HG02943 (cell line): Measurements from ENCODE around the gene RASSF5.

Experiments
- ATAC-seq: cut with Tn5 transposase; IDR thresholded peaks from one replicate; pipeline ENCODE4 v1.9.1; 2021; ENCODE audit warnings: mild to moderate bottlenecking, low read depth, moderate library complexity; ENCODE audit not compliant: unreplicated experiment

Gene RASSF5

DNA sequence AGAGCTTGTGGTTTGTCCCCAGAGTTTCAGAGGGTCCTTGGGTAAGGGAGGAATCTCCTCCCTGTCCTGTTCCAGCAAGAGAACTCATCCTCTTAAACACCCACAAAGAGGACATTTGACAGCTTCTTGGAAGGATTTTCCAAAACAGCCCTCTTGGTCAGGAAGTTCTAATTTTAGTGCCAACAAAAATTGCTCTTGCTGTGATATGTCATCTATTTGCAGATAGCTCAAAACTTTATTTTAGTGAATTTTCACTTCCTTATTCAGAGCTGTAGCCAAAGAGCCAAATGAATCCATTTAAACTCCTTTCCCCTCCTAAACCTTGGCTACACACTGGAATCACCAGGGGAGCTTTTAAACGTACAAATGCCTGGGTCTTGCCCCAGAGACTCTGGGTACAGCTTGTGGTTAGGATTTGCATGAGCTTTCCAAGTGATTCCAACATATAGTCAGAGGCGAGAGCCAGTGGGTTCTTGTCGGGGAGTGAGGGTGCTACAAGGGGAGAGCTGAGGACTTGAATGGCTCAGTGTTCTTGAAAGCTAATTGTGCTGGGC is 11.8 kb upstream of the RASSF5 start:
- no peak for ATAC-seq

DNA sequence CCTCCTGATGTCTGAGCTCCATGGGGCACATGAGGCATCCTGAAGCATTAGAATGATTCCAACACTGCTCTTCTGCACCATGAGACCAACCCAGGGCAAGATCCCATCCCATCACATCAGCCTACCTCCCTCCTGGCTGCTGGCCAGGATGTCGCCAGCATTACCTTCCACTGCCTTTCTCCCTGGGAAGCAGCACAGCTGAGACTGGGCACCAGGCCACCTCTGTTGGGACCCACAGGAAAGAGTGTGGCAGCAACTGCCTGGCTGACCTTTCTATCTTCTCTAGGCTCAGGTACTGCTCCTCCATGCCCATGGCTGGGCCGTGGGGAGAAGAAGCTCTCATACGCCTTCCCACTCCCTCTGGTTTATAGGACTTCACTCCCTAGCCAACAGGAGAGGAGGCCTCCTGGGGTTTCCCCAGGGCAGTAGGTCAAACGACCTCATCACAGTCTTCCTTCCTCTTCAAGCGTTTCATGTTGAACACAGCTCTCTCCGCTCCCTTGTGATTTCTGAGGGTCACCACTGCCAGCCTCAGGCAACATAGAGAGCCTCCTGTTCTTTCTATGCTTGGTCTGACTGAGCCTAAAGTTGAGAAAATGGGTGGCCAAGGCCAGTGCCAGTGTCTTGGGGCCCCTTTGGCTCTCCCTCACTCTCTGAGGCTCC is 11.1 kb upstream of the RASSF5 start:
- peak; percentile 55 for ATAC-seq

DNA sequence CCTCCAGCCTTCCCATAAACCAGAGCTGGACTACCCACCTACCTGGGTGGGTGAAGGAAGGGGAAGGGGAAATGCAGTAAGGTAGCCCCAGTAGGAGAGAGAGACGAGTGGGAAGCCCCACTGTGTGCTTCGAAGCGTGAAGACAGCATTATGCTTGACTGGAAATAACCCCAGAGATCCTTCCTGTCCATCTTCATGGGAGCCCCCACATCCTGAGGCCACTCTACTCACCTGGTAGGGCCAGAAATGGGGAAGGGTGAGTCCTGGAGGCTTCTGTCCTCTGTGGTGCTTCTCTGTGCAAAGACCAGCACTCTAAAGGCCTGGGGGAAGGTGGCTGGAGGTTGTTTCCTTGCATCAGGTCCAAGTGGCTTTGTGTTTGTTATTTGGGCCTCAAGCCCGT is 10.0 kb upstream of the RASSF5 start:
- no peak for ATAC-seq

DNA sequence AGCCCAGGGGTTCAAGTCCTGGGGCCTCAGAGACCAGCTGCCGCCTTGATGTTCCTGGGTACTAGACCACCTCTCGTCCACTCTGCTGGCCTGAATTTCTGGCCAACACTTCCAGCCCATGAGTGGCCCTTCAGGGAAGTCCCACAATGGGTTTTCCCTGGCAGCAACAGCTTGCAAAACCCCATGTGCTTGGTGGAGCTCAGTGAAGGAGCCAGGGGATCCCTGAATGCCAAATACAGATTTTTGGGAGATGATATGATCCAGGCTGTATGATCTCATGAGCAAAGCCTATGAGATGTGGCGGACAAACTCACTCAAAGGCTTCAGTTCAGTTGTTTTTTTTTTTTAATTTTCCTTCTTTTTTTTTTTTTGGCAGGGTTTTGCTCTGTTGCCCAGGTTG is 9.6 kb upstream of the RASSF5 start:
- ATAC-seq: no peak

DNA sequence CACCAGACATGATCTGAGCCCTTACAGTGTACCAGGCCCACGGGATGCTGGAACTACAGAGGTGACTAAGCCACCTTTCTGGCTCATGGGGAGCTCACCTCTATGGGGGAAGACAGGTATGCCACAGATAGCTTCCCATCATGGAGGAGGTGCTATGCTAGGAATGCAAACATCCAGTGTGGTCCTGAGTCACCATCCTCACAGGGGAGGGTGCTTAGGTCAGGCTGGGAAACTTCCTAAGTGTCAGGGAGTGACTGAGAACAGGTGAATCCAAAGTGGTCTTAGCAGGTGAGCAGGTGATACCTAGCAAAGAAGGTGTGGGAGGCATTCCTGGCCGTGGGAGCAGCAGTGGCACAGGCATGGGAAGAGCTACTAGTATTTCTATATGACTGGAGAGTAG is 8.6 kb upstream of the RASSF5 start:
- ATAC-seq: no peak

DNA sequence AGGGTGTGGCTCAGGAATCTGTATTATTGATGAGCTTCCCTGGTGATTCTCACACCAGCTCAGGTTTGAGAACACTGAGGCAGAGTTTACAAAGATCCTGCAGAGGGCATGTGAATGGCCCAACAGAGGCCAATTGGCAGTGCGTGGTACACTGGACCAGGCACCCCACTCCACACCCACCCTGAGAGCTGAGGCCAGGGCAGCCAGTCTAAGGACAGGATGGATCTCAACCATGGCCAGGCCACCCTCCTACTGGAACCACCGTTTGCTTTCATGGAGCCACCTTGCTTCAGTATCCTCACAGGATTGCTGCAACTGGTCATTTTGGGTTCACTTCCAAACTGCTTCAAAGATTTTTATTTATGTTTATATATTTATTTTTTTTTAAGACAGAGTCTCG is 7.3 kb upstream of the RASSF5 start:
- no peak for ATAC-seq

DNA sequence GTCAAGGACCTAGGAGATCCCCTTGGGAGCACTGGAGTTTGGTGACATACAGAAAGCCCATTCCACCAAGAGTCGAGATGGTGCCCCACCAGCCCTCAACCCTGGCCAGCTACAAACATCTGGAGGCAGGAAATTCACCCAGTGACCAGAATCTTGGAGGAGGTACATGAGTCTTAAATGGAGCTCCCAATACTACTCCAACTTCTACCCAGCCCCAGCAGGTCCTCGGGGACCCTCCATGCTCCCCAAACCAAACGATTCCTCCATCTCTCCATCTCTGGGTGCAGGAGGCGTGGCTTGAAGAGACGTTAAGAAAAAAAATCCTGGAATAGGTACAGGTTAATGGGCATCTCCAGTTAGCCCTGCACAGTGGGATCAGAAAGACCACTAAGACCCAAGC is 5.5 kb upstream of the RASSF5 start:
- ATAC-seq: no peak

DNA sequence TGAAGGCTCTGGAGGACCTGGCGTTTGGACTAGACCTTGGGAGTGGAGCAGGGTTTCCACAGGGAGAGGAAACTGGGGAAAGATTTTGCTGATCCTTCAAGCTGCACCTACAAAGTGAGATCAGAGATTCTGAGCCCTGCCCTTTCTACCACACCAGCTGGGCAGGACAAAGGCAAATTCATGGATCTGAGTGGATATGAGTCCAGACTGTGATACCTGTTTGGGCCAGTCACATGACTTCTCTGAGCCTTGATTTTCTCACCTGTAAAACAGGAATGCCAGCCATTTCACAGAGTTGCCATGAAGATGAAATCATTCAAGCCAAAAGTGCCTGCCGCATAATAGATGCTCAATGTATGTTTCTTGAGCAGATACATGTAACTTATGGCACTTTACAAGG is 4.9 kb upstream of the RASSF5 start:
- ATAC-seq: no peak

DNA sequence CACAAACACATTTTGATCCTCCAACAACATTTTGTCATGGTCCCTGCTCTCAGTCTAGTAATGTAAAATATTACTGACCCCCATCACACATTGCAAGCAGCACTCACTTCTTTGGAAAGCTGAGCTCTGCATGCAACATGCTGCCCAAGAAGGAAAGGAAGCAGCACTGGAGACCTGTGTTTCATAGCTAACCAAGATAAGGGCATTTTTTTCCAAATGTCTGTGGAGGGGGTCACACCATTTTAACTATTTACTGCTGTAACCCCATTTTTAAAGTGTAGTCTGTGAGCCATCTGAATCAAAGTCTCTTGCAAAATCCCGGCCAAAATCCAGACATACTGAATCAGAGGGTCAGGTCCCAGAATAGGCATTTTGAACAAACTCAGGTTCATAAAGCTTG is 4.5 kb upstream of the RASSF5 start:
- ATAC-seq: no peak

DNA sequence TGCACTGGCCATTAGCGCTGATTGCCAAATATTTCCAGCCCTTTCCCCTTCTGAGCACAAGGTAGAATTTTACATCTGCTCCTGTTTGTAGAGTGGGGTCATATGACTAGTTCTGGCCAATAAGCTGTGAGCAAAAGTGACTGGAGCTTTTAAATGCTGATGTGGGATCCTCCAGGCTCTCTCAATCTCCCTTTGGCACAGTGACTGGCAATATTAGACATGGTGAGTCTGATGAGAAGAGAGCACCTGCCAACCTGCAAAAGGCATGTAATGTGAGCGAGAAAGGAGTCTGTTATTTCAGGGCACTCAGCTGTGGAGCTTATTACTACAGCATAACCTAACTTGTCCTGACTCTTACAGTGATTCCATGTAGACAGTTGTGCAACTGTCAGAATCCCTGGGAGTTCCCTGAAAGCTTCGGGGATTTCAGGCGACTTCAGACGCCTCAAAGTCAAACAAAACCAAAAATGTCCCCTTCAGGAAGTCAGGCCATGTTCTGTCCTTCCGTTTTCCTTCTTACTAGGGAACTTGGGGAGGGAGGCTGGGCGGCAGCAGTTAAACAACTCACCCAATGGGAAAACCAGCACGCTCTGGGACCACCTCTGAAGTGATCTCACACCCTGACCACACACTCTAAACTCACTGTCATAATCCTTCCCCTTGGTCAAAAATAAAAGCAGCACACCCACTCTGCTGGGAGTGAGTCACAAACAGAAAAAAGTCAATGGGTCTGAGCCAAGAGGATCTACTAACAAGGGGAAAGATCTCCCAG is 3.6 kb upstream of the RASSF5 start:
- no peak for ATAC-seq

DNA sequence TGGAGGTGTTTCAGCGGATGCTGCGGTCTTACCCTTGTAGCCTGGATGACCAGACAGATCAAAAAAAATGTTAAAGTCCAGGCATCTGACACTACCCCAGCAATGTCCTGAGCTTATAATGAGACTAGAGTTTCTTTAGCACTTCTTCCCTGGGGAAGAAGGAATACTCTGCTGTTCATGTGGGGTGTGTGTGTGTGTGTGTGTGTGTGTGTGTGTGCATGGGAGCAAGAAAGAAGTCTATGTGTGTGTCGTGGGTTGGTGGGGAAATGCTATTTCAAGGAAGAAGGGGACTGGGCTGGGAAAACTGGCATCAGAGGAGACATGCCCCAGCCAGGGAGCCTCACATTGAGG is 3.0 kb upstream of the RASSF5 start:
- ATAC-seq: no peak

DNA sequence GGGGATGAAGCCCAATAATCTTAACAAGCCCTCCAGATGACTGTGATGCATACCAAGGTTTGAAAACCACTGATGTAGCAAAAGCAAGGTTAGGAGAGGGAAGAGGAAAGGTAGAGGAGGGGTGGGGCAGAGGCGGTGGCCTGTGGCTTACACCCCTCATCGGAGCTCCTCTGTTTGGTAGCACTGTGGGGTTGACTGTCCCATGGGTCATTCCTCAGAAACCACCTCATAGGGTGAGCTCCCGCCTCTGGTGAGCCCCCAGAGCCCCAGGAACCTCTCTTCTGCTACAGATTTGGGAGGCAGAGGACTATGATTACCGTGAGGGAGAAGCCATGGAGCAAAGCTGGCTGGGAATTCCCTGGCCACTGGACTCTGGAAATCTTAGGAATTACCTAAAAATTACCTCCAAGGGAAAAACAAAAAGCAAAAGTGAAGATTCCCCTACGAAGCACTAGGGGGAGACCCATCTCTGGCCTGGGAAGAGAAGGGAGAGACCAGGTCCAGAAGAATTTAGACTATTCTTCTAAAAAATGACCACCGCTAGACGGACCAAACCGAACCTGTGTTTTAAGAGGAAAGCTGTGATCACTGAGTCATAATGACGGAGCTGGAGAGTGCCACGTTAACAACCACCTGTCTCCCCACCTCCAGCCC is 1.5 kb upstream of the RASSF5 start:
- ATAC-seq: no peak

DNA sequence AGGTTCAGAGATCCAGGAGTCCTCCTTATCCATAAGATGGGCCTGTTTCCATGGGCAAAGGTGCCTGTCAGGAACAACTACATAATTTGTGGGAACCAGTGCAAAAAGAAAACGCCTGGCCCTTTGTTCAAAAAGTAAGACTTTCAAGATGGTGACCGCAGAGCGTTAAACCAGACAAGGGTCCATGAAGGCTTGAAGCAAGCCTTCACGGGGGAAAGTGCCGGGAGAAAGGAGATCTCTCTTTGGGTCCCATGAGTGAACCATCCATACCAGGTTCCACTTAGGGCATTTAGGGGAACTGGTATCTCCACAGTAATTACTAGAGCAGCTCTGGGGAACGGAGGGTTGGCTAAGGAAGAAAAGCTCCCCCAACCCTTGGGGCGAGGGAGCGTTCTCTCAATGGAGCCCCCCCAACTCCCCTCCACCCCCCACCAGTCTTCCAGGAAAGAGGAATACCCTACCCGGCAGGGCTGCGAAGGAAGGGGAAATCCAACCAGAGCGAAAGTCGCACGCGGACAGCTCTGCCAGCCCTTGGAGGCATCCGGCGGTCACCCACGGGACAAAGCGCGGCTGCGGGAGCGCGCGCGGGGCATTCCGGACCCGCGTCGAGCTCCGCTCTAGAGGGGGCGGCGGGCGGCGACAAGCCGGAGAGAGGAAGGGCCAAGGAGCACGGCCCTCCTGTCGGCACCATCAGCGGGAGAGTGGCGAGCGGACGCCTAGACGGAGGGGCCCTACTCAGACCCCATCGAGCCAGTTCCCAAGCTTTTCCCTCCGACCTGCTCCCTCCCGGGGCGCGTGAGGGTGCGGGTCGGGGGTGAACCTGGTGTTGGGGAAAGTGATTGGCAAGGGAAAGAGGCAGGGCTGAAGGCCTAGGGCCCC is 687 bp upstream of the RASSF5 start:
- peak; percentile 7 for ATAC-seq

DNA sequence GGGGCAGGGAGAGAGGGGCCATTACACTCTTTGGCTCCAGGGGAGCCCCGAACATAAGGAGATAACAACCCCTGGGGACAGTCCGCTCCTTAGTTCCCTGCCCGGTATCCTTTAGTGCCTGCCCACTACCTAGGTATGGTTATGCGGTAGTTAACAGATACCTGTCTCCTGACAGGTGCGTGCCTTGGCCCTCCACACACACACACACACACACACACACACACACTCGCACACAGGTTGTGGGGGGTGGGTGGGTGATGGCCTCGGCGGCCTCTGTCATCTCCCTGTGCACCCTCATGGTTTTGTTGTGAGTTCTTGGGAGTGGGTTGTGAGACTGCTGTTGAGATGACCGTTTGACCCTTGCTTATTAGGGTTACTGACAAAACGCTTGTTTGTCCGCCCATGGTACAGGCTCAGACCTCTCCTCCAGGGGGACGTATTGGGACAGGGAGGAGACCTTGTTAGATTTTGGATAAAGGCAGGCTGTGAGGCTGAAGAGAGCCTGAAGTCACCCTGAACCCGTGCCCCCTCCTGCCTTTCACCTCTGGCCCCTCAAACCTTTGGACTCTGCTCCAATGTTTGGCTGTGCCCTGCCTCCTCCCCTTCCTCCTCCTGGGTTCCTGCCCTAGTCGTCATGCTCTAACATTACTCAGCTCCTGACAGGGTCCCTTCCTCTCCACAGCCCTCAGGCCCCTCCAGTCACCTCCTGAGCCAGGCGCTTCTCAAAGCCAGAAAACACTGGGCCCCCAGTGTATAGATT is 979 bp downstream of the RASSF5 start:
- no peak for ATAC-seq

DNA sequence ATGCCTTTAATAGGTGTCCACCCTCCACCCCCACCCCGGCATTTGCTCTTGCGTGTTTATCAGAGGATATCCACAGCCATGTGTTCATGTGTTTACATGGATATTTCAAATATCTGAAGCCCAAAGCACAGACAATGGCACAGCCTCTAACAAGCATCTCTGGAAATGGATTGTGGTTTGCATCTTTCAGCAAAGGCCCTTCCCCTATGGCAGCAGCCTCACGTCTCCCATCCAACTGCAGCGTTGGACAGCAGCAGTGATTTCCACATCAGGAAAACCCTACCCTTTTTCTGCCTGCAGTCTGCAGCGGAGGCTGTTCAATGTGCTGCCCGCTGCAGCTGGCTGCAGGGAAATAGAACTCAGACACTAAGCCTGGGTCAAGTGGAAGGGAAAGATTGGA is 1.6 kb downstream of the RASSF5 start:
- ATAC-seq: no peak

DNA sequence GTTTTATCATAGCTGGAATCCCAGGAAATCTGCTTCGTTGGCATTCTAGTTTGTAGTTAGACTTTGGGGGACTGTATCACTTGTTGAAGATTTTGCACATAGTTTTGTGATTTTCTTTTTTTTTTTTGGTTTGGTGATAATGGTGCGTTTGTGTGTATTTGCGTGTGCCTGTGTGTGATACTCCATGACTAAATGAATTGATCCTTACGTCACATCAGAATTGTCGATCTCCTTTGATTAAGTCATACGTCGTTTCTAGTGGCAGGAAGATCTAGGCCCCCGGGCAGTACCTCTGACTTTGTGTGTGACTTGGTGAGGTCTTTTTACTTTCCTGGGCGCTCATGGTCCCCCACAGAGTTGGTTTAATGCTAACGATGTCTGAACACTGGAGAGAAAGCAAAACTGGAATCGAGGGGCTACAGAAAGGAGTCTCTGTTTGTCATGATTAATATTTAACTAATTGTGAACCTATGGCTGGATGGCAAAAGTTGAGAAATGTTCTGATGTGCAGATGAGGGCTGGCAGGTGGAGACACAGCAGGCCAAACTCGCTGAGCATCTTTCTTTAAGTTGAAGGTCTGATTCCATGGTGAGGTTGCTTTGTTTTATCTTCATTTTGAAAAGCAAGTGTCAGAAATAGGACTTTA is 2.4 kb downstream of the RASSF5 start:
- ATAC-seq: no peak

DNA sequence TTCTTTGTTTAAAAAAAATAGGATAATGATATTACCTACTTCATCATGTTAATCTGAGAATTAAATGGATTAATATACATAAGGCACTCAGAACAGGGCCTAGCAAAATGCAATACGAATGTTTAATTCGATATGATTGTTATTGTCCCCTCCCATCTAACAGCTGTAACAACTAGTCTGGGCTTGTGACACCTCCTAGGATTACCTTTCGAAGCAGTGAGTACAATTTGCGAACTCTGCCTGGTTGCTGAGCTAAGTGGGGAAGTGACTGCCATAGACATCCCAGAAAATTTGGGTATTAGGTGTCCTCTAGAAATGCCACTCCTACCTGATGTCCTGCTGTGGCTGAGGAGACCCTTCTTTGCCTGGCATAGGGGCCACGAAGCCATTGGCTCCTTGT is 3.0 kb downstream of the RASSF5 start:
- no peak for ATAC-seq

DNA sequence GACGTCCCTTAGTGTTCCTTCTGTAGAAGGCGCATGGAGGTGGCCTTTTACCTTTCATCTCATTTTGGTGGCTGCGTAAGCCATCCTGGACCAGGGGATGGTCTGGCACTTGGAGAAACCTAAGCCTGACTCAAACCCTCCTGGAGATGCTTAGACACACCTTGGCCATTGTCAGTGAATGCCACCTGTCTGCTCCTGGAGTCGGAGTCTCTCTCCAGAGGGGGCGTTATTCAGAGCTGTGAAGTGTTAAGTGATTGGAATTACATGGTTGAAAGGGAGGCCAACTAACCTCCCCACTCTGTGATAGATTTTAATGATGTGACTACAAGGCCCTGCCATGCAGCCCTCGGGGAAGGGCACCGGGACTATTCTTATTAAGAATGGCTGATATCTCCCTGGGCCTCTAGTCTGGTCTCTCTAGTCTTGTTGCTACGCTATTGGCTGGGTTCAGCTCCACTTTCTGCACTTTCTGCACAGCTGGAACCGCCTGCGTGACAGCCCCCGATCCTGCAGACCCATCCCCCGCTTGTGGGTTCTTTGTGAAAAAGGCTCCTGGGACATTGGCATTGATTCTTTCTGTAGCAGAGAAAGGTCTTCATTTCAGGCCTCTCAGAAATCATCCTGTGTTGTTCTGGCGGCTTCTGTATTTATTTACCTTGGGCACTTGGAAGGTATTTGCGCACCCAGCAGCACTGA is 4.2 kb downstream of the RASSF5 start:
- no peak for ATAC-seq
